Mesodermal cell (in vitro differentiated cells): ENCODE measurements around the gene DHRSX.
"Not testable (repeated sequence)": the region's sequence is repeated elsewhere in the genome, so short reads cannot be mapped to it uniquely, and the experiment has no call there.

Experiments
- H3K27ac ChIP-seq: 2 replicates; pipeline ENCODE4 v1.7.0; 2013; ENCODE audit warnings: mild to moderate bottlenecking, low read depth, low read length, moderate library complexity; ENCODE audit not compliant: severe bottlenecking
- H3K36me3 ChIP-seq: 2 replicates; pipeline ENCODE4 v1.7.1; 2013; ENCODE audit warnings: mild to moderate bottlenecking, low read length, moderate library complexity; ENCODE audit not compliant: control insufficient read depth, insufficient read depth
- H3K4me1 ChIP-seq: one replicate; pipeline ENCODE4 v1.7.1; 2013; ENCODE audit warnings: mild to moderate bottlenecking, low read length; ENCODE audit not compliant: insufficient read depth, control insufficient read depth, poor library complexity, severe bottlenecking
- H3K4me3 ChIP-seq: 2 replicates; pipeline ENCODE4 v1.7.0; 2013; ENCODE audit warnings: low read length, control low read depth, mild to moderate bottlenecking; ENCODE audit not compliant: insufficient read depth, poor library complexity, severe bottlenecking; ENCODE audit errors: extremely low read depth
- H3K9me3 ChIP-seq: 2 replicates; pipeline ENCODE4 v1.7.1; 2013; ENCODE audit warnings: mild to moderate bottlenecking, low read length, moderate library complexity; ENCODE audit not compliant: control insufficient read depth
- WGBS, 2 experiments: methylation state at CpG; one replicate each; pipeline ENCODE4 v1.1.5; 2013; ENCODE audit warnings: missing lambda C conversion rate in 2 of 2; ENCODE audit not compliant: insufficient coverage in 2 of 2; 5-methylcytosine and 5-hydroxymethylcytosine counted together

The DHRSX gene

GRCh38 chrX:2538031-2538757 lies 37.4 kb upstream of the DHRSX start:
- Histone ChIP-seq H3K27ac (peak overlapping the region; percentile 7), H3K9me3 (no peaks in the 10 kb centered on the region), H3K4me1 (no peaks in the 10 kb centered on the region), H3K4me3 (no peak overlapping the region), H3K36me3 (no peaks in the 10 kb centered on the region)
- WGBS, 2 experiments = 83 to 85% methylated on average over 12 to 13 of the region's 15 CpGs

- WGBS, 2 experiments = 87 to 93% methylated on average over 3 to 5 of the region's 5 CpGs
- Histone ChIP-seq H3K4me3 (no peak overlapping the region), H3K9me3 (no peaks in the 10 kb centered on the region), H3K36me3 (no peaks in the 10 kb centered on the region), H3K27ac (no peak overlapping the region), H3K4me1 (no peaks in the 10 kb centered on the region)
Measured at GRCh38 chrX:2536974-2537373, 36.2 kb upstream of the DHRSX start.

GRCh38 chrX:2536141-2536540 lies 35.4 kb upstream of the DHRSX start:
- Histone ChIP-seq H3K9me3 (no peaks in the 10 kb centered on the region), H3K27ac (no peak overlapping the region), H3K36me3 (no peaks in the 10 kb centered on the region), H3K4me3 (no peak overlapping the region), H3K4me1 (no peaks in the 10 kb centered on the region)
- WGBS, 2 experiments = 92 to 100% methylated on average over 1 to 6 of the region's 7 CpGs

GRCh38 chrX:2534261-2535021 lies 33.7 kb upstream of the DHRSX start:
- not testable (repeated sequence) for H3K4me3 ChIP-seq, H3K9me3 ChIP-seq
- 61 to 100% methylated on average over 1 to 3 of the region's 5 CpGs for WGBS, 2 experiments

GRCh38 chrX:2533424-2533823 lies 32.6 kb upstream of the DHRSX start:
- Histone ChIP-seq H3K9me3 (no peaks in the 10 kb centered on the region), H3K36me3 (no peaks in the 10 kb centered on the region), H3K4me3 (no peak overlapping the region), H3K4me1 (no peaks in the 10 kb centered on the region), H3K27ac (no peak overlapping the region)
- WGBS, 2 experiments = 95 to 96% methylated on average over 4 to 6 of the region's 8 CpGs

More at GRCh38 chrX:2534261-2535021, 33.7 kb upstream of the DHRSX start:
- not testable (repeated sequence) for H3K36me3 ChIP-seq, H3K27ac ChIP-seq, H3K4me1 ChIP-seq

- 88 to 94% methylated on average over 8 to 10 of the region's 10 CpGs for WGBS, 2 experiments
- H3K4me1 ChIP-seq = no peaks in the 10 kb centered on the region
Measured at GRCh38 chrX:2526390-2526789, 25.6 kb upstream of the DHRSX start.

GRCh38 chrX:2523911-2524310 lies 23.1 kb upstream of the DHRSX start:
- Histone ChIP-seq H3K27ac (no peak overlapping the region), H3K36me3 (no peaks in the 10 kb centered on the region), H3K4me1 (no peaks in the 10 kb centered on the region), H3K4me3 (no peak overlapping the region), H3K9me3 (no peaks in the 10 kb centered on the region)
- 43 to 60% methylated on average over 5 to 6 of the region's 6 CpGs for WGBS, 2 experiments

More at GRCh38 chrX:2526390-2526789, 25.6 kb upstream of the DHRSX start:
- H3K4me3 ChIP-seq = no peak overlapping the region
- H3K9me3 ChIP-seq = no peaks in the 10 kb centered on the region
- no peak overlapping the region for H3K27ac ChIP-seq
- no peaks in the 10 kb centered on the region for H3K36me3 ChIP-seq

GRCh38 chrX:2521927-2522386 lies 21.2 kb upstream of the DHRSX start:
- Histone ChIP-seq H3K36me3 (no peaks in the 10 kb centered on the region), H3K4me1 (no peaks in the 10 kb centered on the region), H3K4me3 (no peak overlapping the region), H3K27ac (no peak overlapping the region), H3K9me3 (no peaks in the 10 kb centered on the region)
- 78 to 80% methylated on average over 2 of the region's 6 CpGs for WGBS, 2 experiments

- Histone ChIP-seq H3K36me3 (no peaks in the 10 kb centered on the region), H3K9me3 (no peaks in the 10 kb centered on the region), H3K4me3 (no peak overlapping the region), H3K27ac (no peak overlapping the region), H3K4me1 (no peaks in the 10 kb centered on the region)
- 63 to 73% methylated on average over 10 of the region's 15 CpGs for WGBS, 2 experiments
Measured at GRCh38 chrX:2521092-2521926, 20.5 kb upstream of the DHRSX start.

GRCh38 chrX:2520539-2520938 lies 19.8 kb upstream of the DHRSX start:
- H3K36me3 ChIP-seq = no peaks in the 10 kb centered on the region
- no peaks in the 10 kb centered on the region for H3K9me3 ChIP-seq
- no peak overlapping the region for H3K4me3 ChIP-seq
- H3K4me1 ChIP-seq = no peaks in the 10 kb centered on the region
- H3K27ac ChIP-seq = no peak overlapping the region
- 95 to 97% methylated on average over 8 of the region's 8 CpGs for WGBS, 2 experiments
